Panc1 (cell line): ENCODE results near the gene GRIK1.

Source experiments
- POLR2AphosphoS5 ChIP-seq: IDR thresholded peaks from 2 replicates; pipeline ENCODE4 v1.6.1; 2012; ENCODE audit warnings: mild to moderate bottlenecking, low read depth, low read length, moderate library complexity
- SIN3A ChIP-seq: IDR thresholded peaks from 2 replicates; pipeline ENCODE4 v1.6.1; 2012; ENCODE audit warnings: low read depth, mild to moderate bottlenecking, low read length, moderate library complexity, borderline replicate concordance; ENCODE audit not compliant: insufficient read depth
- TCF7L2 ChIP-seq: IDR thresholded peaks from 2 replicates; pipeline ENCODE4 v1.6.1; 2011; ENCODE audit warnings: mild to moderate bottlenecking, low read depth, low read length, inconsistent platforms
- TF ChIP-seq, protein P1 (sequence below): fragments of 450-650 bp; IDR thresholded peaks from 2 replicates; pipeline ENCODE4 v1.5.1; 2017; ENCODE audit warnings: mild to moderate bottlenecking
- TF ChIP-seq, protein P2 (sequence below), 2 experiments: IDR thresholded peaks; 2 replicates each; pipeline ENCODE4 v1.6.1; 2011 to 2012; ENCODE audit warnings: low read depth in 2 of 2, control low read depth in 1 of 2, low read length in 1 of 2, mild to moderate bottlenecking in 1 of 2, moderate library complexity in 1 of 2; ENCODE audit not compliant: insufficient read depth in 1 of 2

DNA sequence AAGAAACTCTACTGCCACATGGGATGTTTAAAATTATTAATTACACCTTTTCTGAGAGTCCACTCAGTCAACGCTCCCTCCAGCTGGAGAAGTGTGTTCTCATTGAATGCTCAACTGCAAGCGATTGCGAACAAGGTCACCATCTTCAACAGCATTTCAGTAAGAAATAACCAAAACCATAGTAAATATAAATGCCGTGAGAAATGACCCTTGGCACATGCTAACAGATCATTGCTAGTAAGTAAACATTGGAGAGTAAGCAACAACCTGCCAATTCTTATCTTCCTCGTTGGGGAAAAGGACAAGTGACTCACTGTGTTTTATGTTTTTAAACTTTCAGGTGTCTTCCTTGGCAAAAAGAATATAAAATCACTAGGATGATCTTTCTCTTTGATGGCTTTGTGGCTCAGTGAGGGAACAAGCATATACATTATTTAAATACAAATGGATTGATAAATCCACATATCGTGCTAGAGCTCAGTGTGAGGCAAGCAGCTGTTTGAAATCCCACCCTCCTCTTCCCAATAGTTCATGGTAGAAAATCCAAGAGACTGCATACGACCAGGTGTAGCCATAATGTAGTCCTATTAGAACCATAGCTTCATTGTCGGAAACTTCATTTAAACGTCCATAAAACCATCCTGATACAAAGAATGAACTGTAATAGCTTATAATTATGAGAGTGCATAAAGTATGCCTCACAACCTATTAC lies 214.6 kb downstream of the GRIK1 start:
- TF ChIP-seq, protein P1, sequence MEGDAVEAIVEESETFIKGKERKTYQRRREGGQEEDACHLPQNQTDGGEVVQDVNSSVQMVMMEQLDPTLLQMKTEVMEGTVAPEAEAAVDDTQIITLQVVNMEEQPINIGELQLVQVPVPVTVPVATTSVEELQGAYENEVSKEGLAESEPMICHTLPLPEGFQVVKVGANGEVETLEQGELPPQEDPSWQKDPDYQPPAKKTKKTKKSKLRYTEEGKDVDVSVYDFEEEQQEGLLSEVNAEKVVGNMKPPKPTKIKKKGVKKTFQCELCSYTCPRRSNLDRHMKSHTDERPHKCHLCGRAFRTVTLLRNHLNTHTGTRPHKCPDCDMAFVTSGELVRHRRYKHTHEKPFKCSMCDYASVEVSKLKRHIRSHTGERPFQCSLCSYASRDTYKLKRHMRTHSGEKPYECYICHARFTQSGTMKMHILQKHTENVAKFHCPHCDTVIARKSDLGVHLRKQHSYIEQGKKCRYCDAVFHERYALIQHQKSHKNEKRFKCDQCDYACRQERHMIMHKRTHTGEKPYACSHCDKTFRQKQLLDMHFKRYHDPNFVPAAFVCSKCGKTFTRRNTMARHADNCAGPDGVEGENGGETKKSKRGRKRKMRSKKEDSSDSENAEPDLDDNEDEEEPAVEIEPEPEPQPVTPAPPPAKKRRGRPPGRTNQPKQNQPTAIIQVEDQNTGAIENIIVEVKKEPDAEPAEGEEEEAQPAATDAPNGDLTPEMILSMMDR, result no peak
- TF ChIP-seq, protein P2, sequence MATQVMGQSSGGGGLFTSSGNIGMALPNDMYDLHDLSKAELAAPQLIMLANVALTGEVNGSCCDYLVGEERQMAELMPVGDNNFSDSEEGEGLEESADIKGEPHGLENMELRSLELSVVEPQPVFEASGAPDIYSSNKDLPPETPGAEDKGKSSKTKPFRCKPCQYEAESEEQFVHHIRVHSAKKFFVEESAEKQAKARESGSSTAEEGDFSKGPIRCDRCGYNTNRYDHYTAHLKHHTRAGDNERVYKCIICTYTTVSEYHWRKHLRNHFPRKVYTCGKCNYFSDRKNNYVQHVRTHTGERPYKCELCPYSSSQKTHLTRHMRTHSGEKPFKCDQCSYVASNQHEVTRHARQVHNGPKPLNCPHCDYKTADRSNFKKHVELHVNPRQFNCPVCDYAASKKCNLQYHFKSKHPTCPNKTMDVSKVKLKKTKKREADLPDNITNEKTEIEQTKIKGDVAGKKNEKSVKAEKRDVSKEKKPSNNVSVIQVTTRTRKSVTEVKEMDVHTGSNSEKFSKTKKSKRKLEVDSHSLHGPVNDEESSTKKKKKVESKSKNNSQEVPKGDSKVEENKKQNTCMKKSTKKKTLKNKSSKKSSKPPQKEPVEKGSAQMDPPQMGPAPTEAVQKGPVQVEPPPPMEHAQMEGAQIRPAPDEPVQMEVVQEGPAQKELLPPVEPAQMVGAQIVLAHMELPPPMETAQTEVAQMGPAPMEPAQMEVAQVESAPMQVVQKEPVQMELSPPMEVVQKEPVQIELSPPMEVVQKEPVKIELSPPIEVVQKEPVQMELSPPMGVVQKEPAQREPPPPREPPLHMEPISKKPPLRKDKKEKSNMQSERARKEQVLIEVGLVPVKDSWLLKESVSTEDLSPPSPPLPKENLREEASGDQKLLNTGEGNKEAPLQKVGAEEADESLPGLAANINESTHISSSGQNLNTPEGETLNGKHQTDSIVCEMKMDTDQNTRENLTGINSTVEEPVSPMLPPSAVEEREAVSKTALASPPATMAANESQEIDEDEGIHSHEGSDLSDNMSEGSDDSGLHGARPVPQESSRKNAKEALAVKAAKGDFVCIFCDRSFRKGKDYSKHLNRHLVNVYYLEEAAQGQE (IDR thresholded peaks at IDR 0.05; ENCODE audit: insufficient read depth in 1 of 2, low read depth in 2 of 2, low read length in 1 of 2), result no peak
- TF ChIP-seq POLR2AphosphoS5 (no peak), SIN3A (no peak), TCF7L2 (no peak)
